ENCODE data around the gene MRGPRX2.

DNA sequence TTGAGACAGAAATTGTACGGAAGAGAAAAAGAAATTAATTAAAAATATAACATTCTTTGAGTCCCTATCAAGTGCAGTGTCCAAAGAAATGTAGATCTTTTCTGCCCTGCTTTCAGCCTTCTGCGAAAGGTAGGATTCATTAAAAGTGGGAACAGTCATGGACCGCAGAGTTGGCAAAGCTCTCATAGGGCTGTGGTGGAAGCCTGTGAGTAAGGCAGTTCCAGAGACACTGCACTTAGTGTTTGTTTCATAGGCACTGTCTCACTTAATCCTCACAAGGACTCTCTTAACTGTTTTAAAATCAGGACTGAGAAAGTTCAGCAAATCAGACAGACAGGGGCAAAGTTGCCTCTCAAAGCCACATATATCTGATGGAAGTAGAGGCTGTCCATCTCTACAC, 5.5 kb downstream of the MRGPRX2 start:
- TF ChIP-seq EZH2phosphoT487 (IDR thresholded peaks at IDR 0.05; ENCODE audit: low read length), result no peak
- TF ChIP-seq EZH2 (optimal IDR thresholded peaks at IDR 0.05; ENCODE audit: low read depth, low read length), result no peak
